DMS153 (cell line): ENCODE data around the gene S100A6.
"Not testable (repeated sequence)": the region's sequence is repeated elsewhere in the genome, so short reads cannot be mapped to it uniquely, and the experiment has no call there.

ENCODE experiments used
- DNase-seq: peaks from one replicate; lab custom pipeline; 2025; lab: John Stamatoyannopoulos, UW

S100A6 gene

DNA sequence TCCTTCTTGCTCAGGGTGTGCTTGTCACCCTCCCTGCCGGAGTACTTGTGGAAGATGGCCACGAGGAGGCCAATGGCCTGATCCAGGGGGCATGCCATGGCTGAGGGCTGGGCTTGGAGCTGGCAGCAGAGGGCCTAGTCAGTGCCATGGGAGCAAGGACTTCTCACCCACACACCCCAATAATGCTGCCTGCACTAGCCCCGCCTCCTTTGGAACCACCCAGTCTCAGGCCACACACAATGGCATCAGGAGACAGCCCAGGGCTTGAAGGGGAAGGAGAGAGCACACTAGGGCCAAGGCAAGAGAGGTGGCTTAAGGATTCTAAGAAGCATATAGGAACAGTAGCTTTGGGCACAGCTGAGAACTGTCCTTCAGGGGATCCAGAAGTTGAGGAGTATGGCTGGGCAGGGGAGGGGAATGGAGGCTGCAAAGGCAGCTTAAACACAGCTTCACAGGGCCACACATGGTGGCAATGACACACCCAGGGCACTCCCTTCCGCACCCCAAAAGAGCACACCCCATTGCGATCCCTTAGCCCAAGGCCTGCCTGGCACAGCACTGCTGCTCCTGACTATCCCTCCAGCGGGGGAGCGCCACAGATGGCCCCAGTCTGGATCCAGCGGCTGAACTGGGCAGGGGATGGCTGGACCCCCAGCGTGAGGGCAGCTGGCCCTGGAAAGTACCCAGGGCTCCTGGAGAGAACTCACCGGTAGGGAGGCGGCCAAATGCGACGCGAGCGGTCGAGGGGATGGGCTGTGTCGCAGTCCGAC lies at the start of gene S100A6:
TSS of gene S100A6 (minus strand) at position 750 of the 770 bp plus-strand sequence. CDS start at position 98, 652 bp downstream.
- no peak for DNase-seq

DNA sequence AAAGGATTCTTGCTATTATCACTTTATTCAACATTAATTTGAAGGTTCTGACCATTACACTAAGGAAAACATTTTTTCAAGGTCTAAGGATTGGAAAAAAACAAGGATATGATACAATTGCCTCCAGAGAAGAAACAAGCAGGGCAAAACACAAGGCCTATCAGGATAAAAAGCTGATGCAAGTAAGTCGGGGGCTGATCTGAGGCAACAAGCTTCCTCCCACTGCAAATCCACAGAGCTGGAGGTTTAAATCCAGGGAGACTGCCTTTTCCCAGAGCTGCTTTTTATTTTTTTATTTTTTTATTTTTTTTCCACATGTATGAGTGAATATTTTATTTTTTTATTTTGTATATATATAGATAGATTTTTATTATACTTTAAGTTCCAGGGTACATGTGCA lies 49.2 kb upstream of the S100A6 start:
- DNase-seq = no peak

DNA sequence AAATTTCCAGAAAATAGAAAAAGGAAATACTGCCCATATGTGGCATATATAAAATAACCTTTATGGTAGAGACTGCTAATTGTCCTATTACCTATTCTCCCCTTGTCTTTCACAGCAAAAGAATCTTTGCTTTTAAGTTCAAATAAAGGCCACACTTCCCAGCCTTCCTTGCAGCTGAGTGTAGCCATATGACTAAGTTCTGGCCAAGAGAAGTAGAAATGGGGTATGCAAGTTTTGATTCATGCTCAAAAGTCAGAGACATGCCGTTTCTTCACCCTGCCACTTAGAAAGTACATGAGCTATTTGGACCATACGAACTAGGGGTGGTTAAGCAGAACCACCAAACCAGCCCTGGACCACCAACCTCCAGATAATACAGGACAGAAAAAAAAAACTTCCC lies 48.2 kb upstream of the S100A6 start:
- no peak for DNase-seq

DNA sequence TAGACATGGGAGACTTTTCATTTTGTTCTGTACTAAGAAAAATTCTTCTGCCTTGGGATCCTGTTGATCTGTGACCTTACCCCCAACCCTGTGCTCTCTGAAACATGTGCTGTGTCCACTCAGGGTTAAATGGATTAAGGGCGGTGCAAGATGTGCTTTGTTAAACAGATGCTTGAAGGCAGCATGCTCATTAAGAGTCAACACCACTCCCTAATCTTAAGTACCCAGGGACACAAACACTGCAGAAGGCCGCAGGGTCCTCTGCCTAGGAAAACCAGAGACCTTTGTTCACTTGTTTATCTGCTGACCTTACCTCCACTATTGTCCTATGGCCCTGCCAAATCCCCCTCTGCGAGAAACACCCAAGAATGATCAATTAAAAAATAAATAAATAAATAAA lies 47.7 kb upstream of the S100A6 start:
- not testable (repeated sequence) for DNase-seq

DNA sequence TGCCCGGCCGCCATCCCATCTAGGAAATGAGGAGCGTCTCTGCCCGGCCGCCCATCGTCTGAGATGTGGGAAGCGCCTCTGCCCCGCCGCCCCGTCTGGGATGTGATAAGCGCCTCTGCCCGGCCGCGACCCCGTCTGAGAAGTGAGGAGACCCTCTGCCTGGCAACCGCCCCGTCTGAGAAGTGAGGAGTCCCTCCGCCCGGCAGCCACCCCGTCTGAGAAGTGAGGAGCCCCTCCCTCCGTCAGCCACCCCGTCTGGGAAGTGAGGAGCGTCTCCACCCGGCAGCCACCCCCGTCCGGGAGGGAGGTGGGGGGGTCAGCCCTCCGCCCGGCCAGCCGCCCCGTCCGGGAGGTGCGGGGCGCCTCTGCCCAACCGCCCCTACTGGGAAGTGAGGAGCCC lies 47.0 kb upstream of the S100A6 start:
- DNase-seq = not testable (repeated sequence)

DNA sequence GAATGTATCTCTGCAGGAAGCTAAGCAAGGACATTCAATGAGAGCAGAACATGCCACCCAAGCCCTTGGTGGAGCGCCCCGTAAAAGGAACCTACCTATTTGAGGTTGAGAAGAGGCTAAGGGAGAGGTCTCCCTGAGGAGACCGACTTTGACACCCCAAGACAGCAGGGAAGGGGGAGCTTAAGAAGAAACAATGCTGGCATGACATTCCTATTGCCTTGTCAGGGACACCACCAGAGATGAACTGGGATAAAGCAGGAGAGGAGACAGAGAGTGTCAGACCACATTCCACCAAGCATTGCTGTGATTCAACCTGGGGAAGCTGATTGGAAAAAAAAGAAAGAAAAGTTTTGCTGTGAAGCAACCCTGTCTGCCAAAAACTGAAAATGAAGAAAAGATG lies 43.1 kb upstream of the S100A6 start:
- DNase-seq = no peak

DNA sequence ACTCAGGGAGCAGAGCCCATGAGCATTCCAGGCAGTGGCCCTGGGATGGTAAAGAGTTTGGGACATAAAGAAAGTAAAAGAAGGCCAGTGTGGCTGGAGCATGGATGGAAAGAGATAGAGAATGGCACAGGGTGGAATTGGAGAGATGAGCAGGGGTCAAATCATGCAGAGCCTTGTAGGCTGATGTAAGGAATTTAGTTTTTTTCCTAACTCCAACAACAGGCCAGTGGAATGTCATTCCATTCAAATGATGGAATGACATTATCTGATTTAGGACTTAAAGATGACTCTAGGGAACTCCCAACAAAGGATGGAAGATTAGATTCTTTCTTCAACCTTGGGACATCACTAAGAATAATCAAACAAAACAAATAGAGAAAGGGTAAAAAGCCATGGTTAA lies 42.7 kb upstream of the S100A6 start:
- DNase-seq = no peak

DNA sequence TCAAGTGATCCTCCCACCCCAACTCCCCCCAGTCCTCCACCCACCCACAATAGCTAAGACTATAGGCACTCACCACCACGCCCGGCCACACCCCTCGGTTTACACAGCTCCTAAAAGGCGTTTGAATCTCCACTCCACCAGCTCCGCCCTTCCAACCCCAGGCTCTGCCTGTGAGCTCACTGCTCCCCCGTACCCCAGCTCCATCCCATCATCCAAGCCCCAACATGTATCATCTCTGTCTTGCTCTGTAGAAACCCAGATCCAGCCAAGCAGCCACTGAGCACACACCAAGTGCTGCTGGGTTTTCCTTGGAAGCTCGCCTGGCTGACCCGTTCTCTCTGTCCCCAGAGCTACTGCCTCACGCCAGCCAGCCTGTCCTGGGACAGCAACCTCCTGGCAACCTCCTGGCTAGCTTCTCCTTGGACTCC lies 41.8 kb upstream of the S100A6 start:
- no peak for DNase-seq

DNA sequence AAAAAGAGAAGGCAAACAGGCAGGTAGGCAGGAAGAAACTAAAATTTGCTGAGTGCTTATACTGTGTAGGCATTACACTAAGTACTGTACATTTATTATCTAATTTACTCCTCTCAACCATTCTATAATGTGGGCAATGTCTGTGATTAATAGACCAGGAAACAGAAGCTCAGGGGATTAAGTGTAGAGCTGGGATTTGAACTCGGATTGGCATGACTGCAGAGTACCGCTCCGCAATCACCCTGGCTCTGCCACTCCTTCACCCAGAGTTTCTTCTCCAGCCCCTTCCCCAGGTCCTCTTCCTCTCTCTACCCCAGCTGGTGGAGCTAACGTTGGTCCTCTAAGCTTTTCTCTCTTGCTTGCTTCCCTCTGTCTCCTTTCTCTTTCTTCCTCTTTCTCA lies 41.3 kb upstream of the S100A6 start:
- no peak for DNase-seq

DNA sequence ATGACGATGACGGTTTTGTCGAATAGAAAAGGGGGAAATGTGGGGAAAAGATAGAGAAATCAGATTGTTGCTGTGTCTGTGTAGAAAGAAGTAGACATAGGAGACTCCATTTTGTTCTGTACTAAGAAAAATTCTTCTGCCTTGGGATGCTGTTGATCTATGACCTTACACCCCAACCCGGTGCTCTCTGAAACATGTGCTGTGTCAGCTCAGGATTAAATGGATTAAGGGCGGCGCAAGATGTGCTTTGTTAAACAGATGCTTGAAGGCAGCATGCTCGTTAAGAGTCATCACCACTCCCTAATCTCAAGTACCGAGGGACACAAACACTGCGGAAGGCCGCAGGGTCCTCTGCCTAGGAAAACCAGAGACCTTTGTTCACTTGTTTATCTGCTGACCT lies 39.7 kb upstream of the S100A6 start:
- not testable (repeated sequence) for DNase-seq

DNA sequence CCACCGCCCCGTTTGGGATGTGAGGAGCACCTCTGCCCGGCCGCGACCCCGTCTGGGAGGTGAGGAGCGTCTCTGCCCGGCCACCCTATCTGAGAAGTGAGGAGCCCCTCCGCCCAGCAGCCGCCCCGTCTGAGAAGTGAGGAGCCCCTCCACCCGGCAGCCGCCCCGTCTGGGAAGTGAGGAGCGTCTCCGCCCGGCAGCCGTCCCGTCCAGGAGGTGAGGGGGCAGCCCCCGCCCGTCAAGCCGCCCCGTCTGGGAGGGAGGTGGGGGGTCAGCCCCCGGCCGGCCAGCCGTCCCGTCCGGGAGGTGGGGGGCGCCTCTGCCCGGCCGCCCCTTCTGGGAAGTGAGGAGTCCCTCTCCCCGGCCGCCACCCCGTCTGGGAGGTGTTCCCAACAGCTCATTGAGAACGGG lies 39.3 kb upstream of the S100A6 start:
- DNase-seq = not testable (repeated sequence)

DNA sequence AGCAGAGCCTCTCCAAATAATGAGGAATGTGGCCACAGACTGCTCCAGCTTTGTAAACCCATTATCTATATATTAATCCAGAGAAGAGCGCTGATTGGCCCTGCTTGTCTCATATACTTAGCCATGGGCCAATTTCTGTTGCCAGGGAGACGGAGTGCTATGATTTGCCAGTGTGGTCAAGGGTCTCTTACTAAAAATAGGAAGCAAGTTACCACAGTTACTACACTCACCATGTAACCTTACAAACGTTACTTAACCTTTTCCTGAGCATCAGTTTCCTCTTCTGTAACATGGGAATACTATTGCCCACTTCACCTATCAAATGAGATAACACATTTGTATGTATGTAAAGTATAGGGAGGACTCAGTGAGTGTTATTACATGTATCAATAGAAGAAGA lies 37.6 kb upstream of the S100A6 start:
- DNase-seq = no peak

DNA sequence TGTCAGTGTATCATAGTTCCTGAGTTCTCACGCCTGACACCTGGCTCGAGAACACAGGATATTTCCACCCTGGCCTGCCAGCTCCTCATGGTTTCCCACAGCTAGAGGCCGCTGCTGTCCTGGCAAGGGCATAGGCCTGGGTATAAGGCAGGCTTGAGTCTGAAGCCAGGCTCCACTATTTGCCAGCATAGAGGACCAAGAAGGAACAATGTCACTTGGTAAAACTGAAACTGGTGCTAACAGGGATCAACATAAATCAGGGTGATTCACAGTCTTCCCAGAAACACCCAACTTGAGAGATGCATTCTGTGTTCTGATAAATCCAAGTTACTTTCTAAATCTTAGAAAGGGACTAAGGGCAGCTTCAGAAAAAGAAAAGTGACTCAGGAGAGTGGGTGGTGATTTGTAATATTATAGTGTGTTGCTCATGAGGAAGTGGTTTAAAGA lies 36.8 kb upstream of the S100A6 start:
- peak; percentile 88 for DNase-seq

DNA sequence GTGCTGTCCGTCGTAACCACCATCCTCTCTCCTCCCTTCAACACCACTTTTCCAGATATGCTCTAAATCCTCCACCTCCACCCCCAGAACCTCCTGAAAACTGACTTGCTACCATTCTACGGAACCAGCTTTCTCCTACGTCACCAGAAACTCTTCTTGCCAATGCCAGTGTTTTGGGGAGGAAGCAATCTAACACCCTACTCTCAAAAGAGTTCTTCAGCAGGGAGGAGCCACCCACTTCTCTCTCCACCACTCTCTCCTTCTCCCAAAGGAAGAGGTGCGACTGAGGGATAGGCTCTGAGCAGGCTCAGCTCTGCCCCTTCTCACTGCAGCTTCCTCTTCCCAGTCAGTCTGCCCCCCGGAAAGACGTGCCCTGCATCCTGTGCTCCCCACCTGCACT lies 35.9 kb upstream of the S100A6 start:
- DNase-seq = no peak

DNA sequence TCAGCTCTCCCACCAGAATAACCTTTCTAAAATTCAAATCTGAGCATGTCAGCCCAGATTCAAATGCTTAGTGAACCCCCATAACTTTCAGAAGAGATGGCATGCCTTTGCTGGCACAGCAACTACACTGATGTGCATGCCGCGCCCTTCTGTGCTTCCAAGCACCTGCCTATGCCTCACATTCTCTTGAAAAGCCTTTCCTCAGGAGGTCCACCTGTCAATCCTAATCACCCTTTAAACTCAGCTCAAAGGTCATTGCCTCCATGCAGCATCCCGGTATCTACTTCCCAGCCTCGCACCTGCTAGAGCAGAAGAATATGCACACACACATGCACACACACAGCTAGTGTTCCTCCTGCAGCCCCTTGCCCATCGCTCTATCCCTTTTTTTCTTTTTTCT lies 35.1 kb upstream of the S100A6 start:
- no peak for DNase-seq

DNA sequence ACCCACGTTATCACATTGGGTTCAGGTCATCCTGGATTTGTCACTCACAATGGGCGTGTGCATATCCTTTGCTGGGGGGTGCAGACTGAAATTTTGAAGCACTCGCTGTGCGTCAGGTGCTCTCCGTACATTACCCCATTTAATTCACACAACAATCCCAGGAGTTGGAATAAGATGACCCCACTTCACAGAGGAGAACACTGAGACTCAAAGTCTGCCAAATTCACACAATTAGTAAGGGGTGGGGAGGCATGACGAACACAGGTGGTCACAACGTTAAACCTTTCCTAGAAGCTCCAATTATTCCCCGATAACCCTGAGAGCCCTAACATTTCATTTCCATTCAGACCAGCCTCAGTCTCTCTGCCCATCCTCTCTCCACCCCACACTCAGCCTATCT lies 33.7 kb upstream of the S100A6 start:
- DNase-seq = no peak

DNA sequence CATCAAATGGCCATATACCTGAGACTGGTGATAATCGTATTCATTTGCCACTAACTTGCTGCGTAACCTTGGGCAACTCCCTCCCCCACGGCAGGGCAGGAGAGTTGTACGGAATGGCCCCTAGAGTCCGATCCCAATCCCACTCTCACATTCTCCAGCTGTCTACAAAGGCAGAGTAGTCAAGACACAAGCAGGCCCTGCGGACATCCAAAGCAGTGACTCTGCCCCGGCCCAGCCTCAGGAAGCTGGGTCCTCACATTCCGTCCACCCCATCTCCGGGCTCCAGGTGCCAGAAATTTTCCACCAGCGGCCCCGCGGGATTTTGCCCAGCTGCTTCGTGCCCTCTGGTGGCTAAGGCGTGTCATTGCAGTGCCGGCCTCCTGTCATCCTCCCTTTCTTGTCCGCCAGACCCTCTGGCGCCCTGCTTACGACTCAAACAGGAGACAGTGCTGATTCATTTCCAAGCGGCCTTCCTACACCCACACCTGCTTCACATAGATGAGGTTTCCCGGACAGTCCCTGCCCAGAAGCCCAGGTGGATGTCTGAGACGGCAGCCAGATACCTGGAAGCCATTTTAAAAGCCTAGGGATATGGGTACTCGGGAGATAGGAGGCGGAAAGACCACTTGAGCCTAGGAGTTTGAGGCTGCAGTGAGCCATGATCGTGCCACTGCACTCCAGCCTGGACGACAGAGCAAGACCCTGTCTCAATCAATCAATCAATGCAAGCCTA lies 32.7 kb upstream of the S100A6 start:
- DNase-seq = peak; percentile 95

DNA sequence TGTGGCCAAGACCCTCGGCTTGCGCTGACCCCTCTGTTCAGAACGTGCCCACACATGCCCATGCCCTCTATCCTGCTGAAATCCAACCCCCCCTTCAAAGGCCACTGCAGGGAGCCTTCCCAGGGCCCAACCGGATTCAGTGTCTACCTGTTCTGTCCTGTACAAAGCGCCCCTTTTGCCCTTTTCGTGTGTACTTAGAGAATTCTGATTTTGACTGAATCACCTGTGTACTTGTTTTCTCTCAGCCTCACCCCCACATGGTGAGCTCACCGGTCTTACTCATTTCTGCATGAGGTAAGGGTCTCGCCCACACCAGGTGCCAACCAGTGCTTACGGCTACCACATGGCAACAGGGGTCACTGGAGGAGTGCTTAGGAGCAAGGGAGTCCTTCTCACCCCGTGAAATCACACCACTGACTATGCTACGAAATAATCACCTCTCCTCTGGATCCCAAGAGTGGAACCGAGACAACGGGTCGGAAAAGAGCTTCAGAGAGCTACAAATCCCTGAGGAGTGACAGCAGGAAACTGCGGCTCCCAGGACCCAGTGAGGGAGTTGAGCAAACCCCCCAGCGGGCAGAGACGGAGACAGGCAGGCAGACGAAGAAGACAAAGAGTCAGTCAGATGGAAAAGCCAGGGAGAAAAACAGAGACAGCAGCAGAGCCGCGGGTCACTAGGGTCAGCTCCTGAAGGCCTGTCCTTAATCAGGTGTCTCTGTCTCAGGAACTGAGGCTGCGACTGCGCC lies 32.0 kb upstream of the S100A6 start:
- DNase-seq = peak; percentile 36

DNA sequence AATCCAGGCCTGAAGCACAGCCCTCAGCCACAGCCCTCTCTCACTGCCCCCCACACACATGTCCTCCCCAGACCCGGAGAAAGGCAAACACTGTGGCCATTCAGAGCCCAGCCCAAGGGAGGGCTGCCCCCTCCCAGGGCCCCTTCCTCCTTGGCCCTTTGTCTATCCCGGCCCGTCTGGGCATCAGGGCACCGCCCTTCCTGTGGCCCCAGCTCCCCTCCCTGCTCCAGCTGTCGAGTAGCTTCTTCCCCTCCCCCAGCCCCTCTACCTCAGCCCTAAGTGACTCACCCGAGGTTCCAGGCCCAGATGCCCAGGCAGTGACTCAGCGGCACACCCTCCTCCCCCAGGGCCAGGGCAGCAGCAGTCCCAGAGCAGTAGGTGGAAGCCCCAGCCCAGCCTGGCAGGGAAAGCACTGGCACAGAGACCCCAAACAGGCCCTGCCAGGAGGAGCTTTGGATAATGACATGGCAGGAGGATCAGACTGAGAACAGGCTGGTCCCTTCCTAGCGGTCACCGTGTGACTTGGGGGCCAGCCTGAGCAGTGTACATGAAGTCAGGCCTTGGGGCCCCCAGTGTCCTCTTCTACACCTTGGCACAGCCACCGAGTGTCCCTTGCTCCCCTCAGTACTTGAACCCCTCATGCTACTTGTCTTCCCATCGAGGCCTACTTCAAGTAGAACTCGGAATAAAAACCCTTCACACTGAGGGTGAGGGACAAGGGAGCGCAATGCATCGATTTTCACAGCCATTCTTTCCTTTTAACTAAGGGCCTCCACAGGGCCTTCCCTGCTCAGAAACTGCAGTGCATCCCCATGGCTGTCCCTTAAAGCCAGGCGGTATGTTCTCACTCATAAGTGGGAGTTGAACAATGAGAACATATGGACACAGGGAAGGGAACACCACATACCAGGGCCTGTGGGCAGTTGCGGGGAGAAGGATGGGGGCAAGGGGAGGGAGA lies 30.9 kb upstream of the S100A6 start:
- DNase-seq = peak; percentile 96

DNA sequence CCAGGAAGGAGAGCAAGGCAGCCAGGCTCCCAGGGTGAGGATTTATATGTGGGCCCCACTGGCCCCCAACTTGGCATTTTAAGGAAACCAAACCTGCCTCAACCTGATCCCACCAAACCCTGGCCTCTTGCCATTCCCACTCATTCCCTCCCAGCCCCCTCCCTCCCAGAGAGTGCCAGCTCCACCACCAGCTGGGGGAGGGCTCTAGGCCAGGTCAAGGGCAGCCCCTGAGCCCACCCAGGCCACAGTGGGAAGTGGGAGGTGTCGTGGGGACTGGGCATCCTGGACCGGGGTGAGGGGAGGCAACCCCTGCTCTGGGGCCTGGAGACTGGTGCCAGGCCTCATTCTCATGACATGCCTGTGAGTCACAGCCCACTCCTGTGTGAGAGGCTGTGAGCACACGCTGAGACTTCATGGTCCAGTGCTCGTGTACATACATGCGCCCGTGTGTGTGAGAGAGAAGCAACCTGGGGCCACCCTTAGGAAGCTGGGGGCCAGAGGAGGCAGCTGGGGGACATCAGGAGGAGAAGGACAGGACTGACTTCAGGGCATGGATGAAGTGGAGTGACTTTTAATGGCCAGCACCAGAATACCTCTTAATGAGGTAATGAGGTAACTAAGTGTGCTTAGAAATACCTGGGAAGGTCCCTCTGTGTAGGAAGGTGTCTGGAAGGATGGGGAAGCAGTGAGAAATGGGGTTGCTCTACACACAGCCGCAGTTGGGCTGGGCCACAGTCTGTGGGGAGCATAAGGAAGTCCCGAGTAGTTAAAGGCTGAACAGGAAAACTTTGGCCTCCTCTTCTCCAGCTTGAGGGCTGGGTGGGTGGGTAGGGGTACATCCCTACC lies 30.0 kb upstream of the S100A6 start, which contains the start of gene S100A2:
TSS of gene S100A2 (minus strand) at position 316 of the 846 bp plus-strand sequence. CDS start 1,967 bp downstream, outside the sequence.
- DNase-seq = peak; percentile 63
